Calu3 (cell line): ENCODE measurements around the gene RNF39. TPM values are rescaled to one million over a fixed set of nuclear protein-coding genes. Genes with fewer than 3 reads are reported as not detected.
A peak's percentile ranks its signal among the peaks of the same experiment; 100 is the strongest.

ENCODE experiments used
- BruUV-seq: library from RNA; stranded (reverse); fragments of 400-500 nt; replicated peaks from 2 replicates; lab custom pipeline; 2021; lab: Mats Ljungman, UMichigan
- CTCF ChIA-PET: fragments of 300-600 bp; sonication (Branson Sonifier 250); formaldehyde crosslinking; loops from one replicate; lab custom pipeline; 2022; ENCODE audit warnings: antibody characterized with exemption; lab: Charles Lee
- DNase-seq: peaks from one replicate; pipeline ENCODE4 v3.0.0; 2022
- H3K27ac Mint-ChIP-seq: one replicate; pipeline ENCODE4 v1.8.0; 2022; ENCODE audit warnings: mixed read lengths; ENCODE audit not compliant: unreplicated experiment
- H3K27me3 Mint-ChIP-seq: one replicate; pipeline ENCODE4 v1.8.0; 2022; ENCODE audit warnings: mixed read lengths; ENCODE audit not compliant: unreplicated experiment
- H3K36me3 Mint-ChIP-seq: one replicate; pipeline ENCODE4 v1.8.0; 2022; ENCODE audit warnings: mild to moderate bottlenecking, moderate library complexity, mixed read lengths; ENCODE audit not compliant: insufficient read depth, unreplicated experiment
- H3K4me1 Mint-ChIP-seq: one replicate; pipeline ENCODE4 v1.8.0; 2022; ENCODE audit warnings: mild to moderate bottlenecking, low read depth, mixed read lengths; ENCODE audit not compliant: unreplicated experiment
- H3K4me3 Mint-ChIP-seq: one replicate; pipeline ENCODE4 v1.8.0; 2022; ENCODE audit warnings: mild to moderate bottlenecking, low read depth, moderate library complexity, mixed read lengths; ENCODE audit not compliant: unreplicated experiment
- H3K9me3 Mint-ChIP-seq: one replicate; pipeline ENCODE4 v1.8.0; 2022; ENCODE audit warnings: low read depth, mixed read lengths; ENCODE audit not compliant: unreplicated experiment
- CTCF ChIP-seq: fragments of 200-600 bp; IDR thresholded peaks from one replicate; pipeline ENCODE4 v1.8.0; 2022; ENCODE audit warnings: antibody characterized with exemption; ENCODE audit not compliant: unreplicated experiment
- intact Hi-C: fragments of 100-400 bp; cut with micrococcal nuclease; formaldehyde crosslinking; loops from one replicate; pipeline ENCODE4 v1.10.0; 2022; ENCODE audit not compliant: unreplicated experiment
- total RNA-seq: library from RNA; stranded (reverse); gene quantifications from 2 replicates; pipeline ENCODE4 v1.2.3, GENCODE V29; 2022

The RNF39 gene
- total RNA-seq, 1 experiment from 2014 or later = 1.3 TPM

DNA sequence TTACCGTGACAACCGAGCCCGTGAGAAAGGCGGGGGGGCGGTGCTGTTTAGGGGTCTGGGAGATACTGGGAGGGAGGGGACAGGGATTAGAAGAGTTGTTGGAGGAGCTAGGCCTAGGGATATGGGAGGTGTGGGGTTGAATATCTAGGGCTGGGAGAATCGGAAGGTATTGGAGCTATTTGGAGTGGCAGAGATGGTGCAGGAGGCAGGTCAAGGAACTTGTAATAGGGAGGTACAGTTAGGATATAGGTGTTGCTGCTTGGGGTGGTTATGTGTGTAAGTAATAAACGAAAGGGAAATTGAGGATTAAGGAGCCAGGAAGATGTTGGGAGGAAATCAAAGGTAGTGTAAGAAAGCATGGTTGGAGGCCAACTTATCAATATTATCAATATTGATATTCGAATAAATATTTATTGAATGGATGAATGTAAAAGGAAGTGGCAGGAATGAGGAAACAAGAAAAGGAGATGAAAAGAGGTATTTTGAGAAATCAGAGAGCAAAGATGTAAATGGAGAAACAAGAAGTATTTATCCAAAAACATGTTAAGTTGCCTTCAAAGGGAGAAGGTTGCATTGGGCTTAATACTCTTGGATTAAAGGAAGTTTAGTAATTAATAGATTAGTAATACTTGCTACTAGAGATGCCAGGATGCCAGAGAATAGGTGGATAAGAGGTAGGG lies 8.0 kb downstream of the RNF39 start:
- CTCF ChIA-PET = no interaction called here
- H3K4me3 Mint-ChIP-seq = peak overlapping the region; percentile 82

GRCh38 chr6:30066577-30067459 lies 8.8 kb downstream of the RNF39 start, which contains the start of gene PPP1R11:
Gene PPP1R11 (plus strand): TSS chr6:30067198. CDS start chr6:30067411, 213 bp downstream.
- peaks cover 42% of the 10 kb centered on the region for H3K4me1 Mint-ChIP-seq
- CTCF ChIA-PET = interaction anchor here (1.3 kb wide), 2 partner anchors 25 to 64 kb away, joined by 4 to 6 read pairs; no protein-coding TSS in a partner anchor
- H3K27ac Mint-ChIP-seq = peak within 1 kb of the TSS; percentile 99
- BruUV-seq = no TSS peak
- no peak for TF ChIP-seq CTCF
- H3K27me3 Mint-ChIP-seq = peaks cover 7% of the 10 kb centered on the region
- H3K9me3 Mint-ChIP-seq = no peaks in the 10 kb centered on the region
- intact Hi-C loops = loop anchor here (2.0 kb wide), 1 partner anchor 36 kb away; no protein-coding TSS in a partner anchor
- peaks cover 42% of the 10 kb centered on the region for H3K36me3 Mint-ChIP-seq
- DNase-seq = peak; percentile 98
- H3K4me3 Mint-ChIP-seq = peak within 1 kb of the TSS; percentile 82

More for the DNA sequence above, 8.0 kb downstream of the RNF39 start:
- H3K9me3 Mint-ChIP-seq = no peaks in the 10 kb centered on the region
- no peak for DNase-seq
- peaks cover 48% of the 10 kb centered on the region for H3K4me1 Mint-ChIP-seq
- no peak for TF ChIP-seq CTCF
- BruUV-seq = TSS peak; percentile 16
- peaks cover 45% of the 10 kb centered on the region for H3K36me3 Mint-ChIP-seq
- intact Hi-C loops = loop anchor here (2.0 kb wide), 1 partner anchor 35 kb away; no protein-coding TSS in a partner anchor
- peak overlapping the region; percentile 99 for H3K27ac Mint-ChIP-seq
- peaks cover 15% of the 10 kb centered on the region for H3K27me3 Mint-ChIP-seq

DNA sequence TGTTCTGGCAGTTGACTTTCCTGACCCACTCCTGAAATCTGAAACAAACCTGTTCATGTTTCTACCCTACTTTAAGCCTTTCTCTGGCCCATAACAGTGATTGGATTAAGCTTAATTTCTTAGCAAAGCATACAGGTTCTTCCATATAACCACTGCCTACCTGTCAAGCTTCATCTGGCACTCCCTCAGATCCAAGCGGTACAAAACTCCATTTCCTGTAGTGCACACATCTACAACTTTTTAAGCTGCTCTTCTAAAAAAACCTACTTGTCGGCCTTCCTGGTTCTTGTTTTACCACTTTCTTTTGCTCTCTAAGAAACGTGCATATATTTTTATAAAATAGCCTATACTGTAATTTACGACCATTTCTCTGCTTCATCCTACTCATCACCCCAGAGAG lies 9.5 kb downstream of the RNF39 start:
- Mint-ChIP-seq H3K4me1 (peaks cover 39% of the 10 kb centered on the region), H3K4me3 (peak overlapping the region; percentile 82), H3K36me3 (peaks cover 46% of the 10 kb centered on the region), H3K9me3 (no peaks in the 10 kb centered on the region), H3K27me3 (no peaks in the 10 kb centered on the region), H3K27ac (peak overlapping the region; percentile 99)
- no peak for TF ChIP-seq CTCF
- BruUV-seq = no TSS peak
- no peak for DNase-seq
- CTCF ChIA-PET = interaction anchor here (1.3 kb wide), 2 partner anchors 26 to 65 kb away, joined by 4 to 6 read pairs; no protein-coding TSS in a partner anchor
- intact Hi-C loops = loop anchor here (2.0 kb wide), 1 partner anchor 37 kb away; no protein-coding TSS in a partner anchor

GRCh38 chr6:30063315-30063714 lies 12.3 kb downstream of the RNF39 start:
- Mint-ChIP-seq H3K9me3 (no peaks in the 10 kb centered on the region), H3K27ac (no peak overlapping the region), H3K36me3 (peaks cover 41% of the 10 kb centered on the region), H3K4me1 (peaks cover 35% of the 10 kb centered on the region), H3K4me3 (no peak overlapping the region), H3K27me3 (no peaks in the 10 kb centered on the region)
- TF ChIP-seq CTCF = no peak
- BruUV-seq = no TSS peak
- CTCF ChIA-PET = no interaction called here
- no peak for DNase-seq
- intact Hi-C loops = no loop called here
